HFFc6 (cell line): ENCODE results near the gene TFRC. TPM values are rescaled to one million over a fixed set of nuclear protein-coding genes. Genes with fewer than 3 reads are reported as not detected.

Source experiments
- DNase-seq: peaks from one replicate; pipeline ENCODE4 v3.0.0-alpha.2; 2018
- H3K27ac Mint-ChIP-seq: 2 replicates; pipeline ENCODE4 v1.8.0; 2020; ENCODE audit warnings: mild to moderate bottlenecking, mixed read lengths
- H3K27me3 Mint-ChIP-seq: 2 replicates; pipeline ENCODE4 v1.8.0; 2021; ENCODE audit warnings: mild to moderate bottlenecking, moderate library complexity, mixed read lengths; ENCODE audit not compliant: insufficient read depth
- H3K36me3 Mint-ChIP-seq: 2 replicates; pipeline ENCODE4 v1.8.0; 2021; ENCODE audit warnings: low read depth, mixed read lengths
- H3K4me1 Mint-ChIP-seq: 2 replicates; pipeline ENCODE4 v1.8.0; 2020; ENCODE audit warnings: low read depth, mixed read lengths
- H3K4me3 Mint-ChIP-seq: 2 replicates; pipeline ENCODE4 v1.8.0; 2020; ENCODE audit warnings: mild to moderate bottlenecking, moderate library complexity, mixed read lengths
- H3K9me3 Mint-ChIP-seq: 2 replicates; pipeline ENCODE4 v1.8.0; 2020; ENCODE audit warnings: mild to moderate bottlenecking, mixed read lengths
- total RNA-seq, 6 experiments: library from RNA; stranded (reverse); fragmentation: NEBNext Ultra II Directional; extraction: Animal tissue kit (Norgen Biotek cat#: 25700); gene quantifications; 2 replicates in 1 of 6; 3 replicates in 5 of 6; pipeline ENCODE4 v1.2.3, GENCODE V29; 2021
- TF ChIP-seq, protein P1 (sequence below): fragments of 200-600 bp; sonication (generic); IDR thresholded peaks from 2 replicates; pipeline ENCODE4 v1.5.0; 2021; ENCODE audit warnings: antibody characterized with exemption, mild to moderate bottlenecking

TFRC gene
- total RNA-seq, 6 experiments from 2014 or later = 119 to 144 (median 132) TPM

DNA sequence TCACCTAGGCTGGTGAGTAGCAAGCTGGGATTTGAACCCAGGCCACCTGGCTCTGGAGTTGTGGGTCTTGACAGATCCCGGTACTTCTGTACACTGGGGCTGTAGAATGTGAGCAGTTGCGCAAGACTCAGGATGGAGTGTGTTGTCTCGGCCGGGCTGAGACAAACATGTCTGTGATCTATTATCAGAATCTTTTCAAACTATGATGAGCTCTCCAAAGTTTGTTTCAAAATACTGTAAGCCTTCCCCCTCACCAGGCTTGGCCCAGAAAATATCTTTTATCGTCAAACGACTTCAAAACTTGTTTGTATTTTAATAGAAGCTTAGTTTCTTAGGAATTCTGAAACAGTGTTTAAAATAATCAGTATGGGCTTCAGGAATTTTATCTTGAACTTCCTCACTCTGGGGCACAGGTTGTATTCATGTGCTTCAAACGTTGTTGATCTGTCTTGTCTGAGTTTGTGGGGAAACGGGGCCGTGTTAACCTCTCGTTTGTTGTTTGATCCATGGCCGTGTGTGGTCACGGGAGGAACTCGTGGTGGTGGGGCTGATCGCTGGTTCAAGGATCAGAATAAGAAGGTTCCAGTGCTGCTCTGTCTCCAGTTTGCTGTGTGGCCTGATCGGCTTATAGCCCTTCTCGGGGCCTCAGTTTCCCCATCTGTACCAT, 40.3 kb upstream of the TFRC start:
- H3K4me3 Mint-ChIP-seq = no peak overlapping the region
- no peak for DNase-seq
- TF ChIP-seq, protein P1, sequence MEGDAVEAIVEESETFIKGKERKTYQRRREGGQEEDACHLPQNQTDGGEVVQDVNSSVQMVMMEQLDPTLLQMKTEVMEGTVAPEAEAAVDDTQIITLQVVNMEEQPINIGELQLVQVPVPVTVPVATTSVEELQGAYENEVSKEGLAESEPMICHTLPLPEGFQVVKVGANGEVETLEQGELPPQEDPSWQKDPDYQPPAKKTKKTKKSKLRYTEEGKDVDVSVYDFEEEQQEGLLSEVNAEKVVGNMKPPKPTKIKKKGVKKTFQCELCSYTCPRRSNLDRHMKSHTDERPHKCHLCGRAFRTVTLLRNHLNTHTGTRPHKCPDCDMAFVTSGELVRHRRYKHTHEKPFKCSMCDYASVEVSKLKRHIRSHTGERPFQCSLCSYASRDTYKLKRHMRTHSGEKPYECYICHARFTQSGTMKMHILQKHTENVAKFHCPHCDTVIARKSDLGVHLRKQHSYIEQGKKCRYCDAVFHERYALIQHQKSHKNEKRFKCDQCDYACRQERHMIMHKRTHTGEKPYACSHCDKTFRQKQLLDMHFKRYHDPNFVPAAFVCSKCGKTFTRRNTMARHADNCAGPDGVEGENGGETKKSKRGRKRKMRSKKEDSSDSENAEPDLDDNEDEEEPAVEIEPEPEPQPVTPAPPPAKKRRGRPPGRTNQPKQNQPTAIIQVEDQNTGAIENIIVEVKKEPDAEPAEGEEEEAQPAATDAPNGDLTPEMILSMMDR = no peak
- H3K4me1 Mint-ChIP-seq = no peaks in the 10 kb centered on the region
- H3K27me3 Mint-ChIP-seq = peaks cover 19% of the 10 kb centered on the region
- no peaks in the 10 kb centered on the region for H3K9me3 Mint-ChIP-seq
- H3K27ac Mint-ChIP-seq = no peak overlapping the region
- no peaks in the 10 kb centered on the region for H3K36me3 Mint-ChIP-seq

DNA sequence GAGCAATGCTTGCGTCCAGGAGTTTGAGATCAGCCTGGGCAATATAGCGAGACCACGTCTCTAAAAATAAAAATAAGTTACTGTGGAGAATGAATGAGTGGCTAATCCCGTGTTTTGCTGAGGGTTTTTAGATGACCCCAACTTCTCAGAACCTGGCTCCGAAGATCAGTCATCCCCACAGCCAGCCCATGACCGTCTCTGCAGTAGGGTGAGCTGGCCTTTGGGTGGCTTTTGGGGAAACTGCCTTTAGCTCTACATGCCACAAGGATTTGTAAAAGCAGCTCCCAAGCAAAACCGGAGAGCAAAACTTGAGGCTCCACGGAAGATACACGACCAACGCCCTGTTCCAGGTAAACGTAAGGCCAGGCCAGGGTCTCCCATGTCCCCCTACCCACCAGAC, 39.2 kb upstream of the TFRC start:
- Mint-ChIP-seq H3K36me3 (no peaks in the 10 kb centered on the region), H3K9me3 (no peaks in the 10 kb centered on the region), H3K27ac (no peak overlapping the region), H3K4me3 (no peak overlapping the region), H3K4me1 (no peaks in the 10 kb centered on the region), H3K27me3 (peaks cover 13% of the 10 kb centered on the region)
- TF ChIP-seq, protein P1 = no peak
- DNase-seq = no peak

DNA sequence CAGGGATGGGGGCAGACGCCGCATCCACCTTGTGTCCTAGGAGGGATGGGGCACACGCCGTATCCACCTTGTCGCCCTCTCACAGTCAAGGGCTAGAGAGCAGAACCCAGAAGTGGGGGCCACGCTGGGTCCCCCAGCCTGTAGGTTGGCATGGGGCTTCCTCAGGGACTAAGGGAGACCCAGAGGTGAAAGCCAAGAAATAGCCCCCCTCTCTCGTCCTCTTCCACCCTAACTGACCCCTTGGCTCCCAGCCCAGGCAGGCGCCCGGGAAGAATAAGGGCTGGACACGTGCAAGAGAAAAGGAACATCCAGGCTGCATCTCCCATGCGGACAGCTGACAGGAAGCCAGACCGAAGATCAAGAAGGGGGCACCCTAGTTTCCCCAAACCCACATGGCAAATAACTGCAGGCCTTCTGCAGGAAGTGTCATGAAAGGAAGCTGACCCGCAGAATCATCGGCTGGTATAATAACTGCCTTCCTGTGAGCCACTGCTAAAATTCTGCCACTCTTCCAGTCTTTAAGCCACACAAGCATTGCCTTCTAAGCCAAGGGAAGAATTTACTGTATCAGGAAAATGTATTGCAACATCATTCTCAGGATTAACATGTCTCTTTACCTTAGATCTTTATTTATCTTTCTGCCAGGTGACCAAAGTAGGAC, 38.5 kb upstream of the TFRC start:
- DNase-seq = no peak
- TF ChIP-seq, protein P1 = no peak
- no peak overlapping the region for H3K27ac Mint-ChIP-seq
- no peaks in the 10 kb centered on the region for H3K4me1 Mint-ChIP-seq
- H3K27me3 Mint-ChIP-seq = peaks cover 13% of the 10 kb centered on the region
- no peaks in the 10 kb centered on the region for H3K36me3 Mint-ChIP-seq
- no peaks in the 10 kb centered on the region for H3K9me3 Mint-ChIP-seq
- no peak overlapping the region for H3K4me3 Mint-ChIP-seq

DNA sequence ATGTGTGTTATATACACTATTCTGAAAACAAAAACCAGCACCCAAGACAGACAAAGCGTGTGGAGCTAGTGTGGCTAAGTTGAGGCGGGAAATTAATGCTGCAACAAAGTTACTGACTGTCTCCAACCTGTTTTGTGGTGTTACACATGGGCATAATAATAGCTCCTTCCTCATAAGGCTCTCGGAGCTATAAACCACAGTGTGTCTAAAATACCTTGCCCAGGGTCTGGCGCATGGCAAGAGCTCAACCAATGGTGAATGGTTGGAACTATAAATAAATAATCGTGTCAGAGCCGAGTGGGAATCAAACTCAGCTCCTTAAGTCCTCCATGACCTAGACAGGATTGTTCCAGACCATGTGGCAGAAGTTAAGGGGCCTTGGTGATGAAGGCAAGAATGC, 35.9 kb upstream of the TFRC start:
- Mint-ChIP-seq H3K4me1 (no peaks in the 10 kb centered on the region), H3K4me3 (no peak overlapping the region), H3K9me3 (no peaks in the 10 kb centered on the region), H3K27me3 (peaks cover 11% of the 10 kb centered on the region), H3K27ac (no peak overlapping the region), H3K36me3 (no peaks in the 10 kb centered on the region)
- no peak for DNase-seq
- TF ChIP-seq, protein P1 = no peak

DNA sequence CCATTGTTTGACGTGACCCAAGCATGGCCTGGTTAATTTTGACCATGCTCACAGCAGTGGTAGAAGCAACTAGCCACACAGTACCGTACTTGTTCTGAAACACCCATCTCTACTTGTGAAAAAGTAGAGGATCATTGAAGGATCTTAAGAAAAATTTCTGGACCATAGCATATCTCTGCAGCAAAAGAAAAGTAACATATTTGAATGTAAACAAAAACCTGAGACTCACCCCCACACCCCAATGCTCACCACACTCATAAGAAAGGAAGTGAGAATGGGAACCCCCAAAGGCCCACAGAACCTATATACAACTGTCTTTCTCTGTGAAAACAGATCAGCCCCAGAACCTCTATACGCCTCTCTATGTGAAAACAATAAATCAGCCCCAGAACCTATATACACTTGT, 33.8 kb upstream of the TFRC start:
- Mint-ChIP-seq H3K36me3 (no peaks in the 10 kb centered on the region), H3K27ac (no peak overlapping the region), H3K27me3 (peaks cover 18% of the 10 kb centered on the region), H3K4me1 (peaks cover 4% of the 10 kb centered on the region; the same call in 1 of the 2 replicates), H3K4me3 (no peak overlapping the region), H3K9me3 (no peaks in the 10 kb centered on the region)
- no peak for DNase-seq
- TF ChIP-seq, protein P1 = no peak
